ENCODE results near the gene SPPL2B.

DNA sequence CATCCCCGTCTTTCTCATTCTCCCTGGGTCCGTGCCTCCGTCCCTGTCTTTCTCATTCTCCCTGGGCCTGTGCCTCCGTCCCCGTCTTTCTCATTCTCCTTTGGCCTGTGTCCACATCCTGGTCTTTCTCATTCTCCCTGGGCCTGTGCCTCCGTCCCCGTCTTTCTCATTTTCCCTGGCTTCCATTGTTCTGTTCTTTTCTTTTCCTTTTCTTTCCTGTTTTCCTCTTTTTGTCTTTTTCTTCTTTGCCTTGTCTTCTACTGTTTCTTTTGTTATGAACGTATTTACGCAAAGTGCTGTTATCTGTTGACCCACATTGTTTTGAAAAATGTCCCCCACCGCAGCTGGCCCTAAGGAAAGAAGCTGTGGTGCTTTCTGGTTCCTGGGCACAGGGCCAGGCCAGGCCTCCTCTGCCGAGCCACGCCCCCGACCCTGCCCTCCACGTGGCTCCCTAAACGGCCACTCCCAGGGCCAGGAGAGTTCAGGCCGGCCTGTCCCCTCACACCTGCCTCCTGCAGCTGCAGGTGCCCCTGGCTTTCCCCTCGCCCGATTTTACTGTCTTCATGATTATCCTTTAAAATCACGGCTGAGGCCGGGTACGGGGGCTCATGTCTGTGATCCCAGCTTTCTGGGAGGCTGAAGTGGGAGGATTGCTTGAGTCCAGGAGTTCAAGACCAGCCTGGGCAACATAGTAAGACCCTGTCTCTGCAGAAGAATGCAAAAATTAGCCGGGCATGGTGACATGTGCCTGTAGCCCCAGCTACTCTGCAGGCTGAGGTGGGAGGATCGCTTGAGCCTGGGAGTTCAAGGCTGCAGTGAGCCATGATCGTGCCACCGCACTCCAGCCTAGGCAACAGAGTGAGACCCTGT, 17.5 kb downstream of the SPPL2B start:
- TF ChIP-seq, protein P1, sequence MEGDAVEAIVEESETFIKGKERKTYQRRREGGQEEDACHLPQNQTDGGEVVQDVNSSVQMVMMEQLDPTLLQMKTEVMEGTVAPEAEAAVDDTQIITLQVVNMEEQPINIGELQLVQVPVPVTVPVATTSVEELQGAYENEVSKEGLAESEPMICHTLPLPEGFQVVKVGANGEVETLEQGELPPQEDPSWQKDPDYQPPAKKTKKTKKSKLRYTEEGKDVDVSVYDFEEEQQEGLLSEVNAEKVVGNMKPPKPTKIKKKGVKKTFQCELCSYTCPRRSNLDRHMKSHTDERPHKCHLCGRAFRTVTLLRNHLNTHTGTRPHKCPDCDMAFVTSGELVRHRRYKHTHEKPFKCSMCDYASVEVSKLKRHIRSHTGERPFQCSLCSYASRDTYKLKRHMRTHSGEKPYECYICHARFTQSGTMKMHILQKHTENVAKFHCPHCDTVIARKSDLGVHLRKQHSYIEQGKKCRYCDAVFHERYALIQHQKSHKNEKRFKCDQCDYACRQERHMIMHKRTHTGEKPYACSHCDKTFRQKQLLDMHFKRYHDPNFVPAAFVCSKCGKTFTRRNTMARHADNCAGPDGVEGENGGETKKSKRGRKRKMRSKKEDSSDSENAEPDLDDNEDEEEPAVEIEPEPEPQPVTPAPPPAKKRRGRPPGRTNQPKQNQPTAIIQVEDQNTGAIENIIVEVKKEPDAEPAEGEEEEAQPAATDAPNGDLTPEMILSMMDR (IDR thresholded peaks at IDR 0.05): no peak
- no peak for TF ChIP-seq POLR2A (IDR thresholded peaks at IDR 0.05)
- TF ChIP-seq POLR2AphosphoS5 (IDR thresholded peaks at IDR 0.05): no peak
